SK-N-SH treated with all-trans-retinoic acid at 6 μM for 48 hours (cell line): ENCODE data around the gene DPP6.

Experiments used
- ATAC-seq: fragments of 200-7000 bp; cut with Tn5 transposase; 3 replicates; pipeline ENCODE4 v1.9.1; 2020; ENCODE audit warnings: mild to moderate bottlenecking, moderate library complexity
- ARNTL ChIP-seq: fragments of 450-650 bp; formaldehyde crosslinking; IDR thresholded peaks from 2 replicates; pipeline ENCODE4 v1.5.0; 2020; ENCODE audit warnings: low read depth, mild to moderate bottlenecking, moderate library complexity, borderline replicate concordance
- BACH2 ChIP-seq: fragments of 250-450 bp; sonication (Bioruptor Pico); IDR thresholded peaks from 2 replicates; pipeline ENCODE4 v1.9.0; 2021; ENCODE audit warnings: mild to moderate bottlenecking, borderline replicate concordance
- CREB5 ChIP-seq: fragments of 250-450 bp; sonication (Bioruptor Pico); IDR thresholded peaks from 2 replicates; pipeline ENCODE4 v1.5.1; 2020; ENCODE audit warnings: low read depth, mild to moderate bottlenecking, moderate library complexity
- CSRNP3 ChIP-seq: fragments of 250-450 bp; sonication (Bioruptor Pico); IDR thresholded peaks from 2 replicates; pipeline ENCODE4 v1.5.1; 2021; ENCODE audit warnings: mild to moderate bottlenecking, moderate library complexity
- ESRRG ChIP-seq: fragments of 250-450 bp; sonication (Bioruptor Pico); IDR thresholded peaks from 2 replicates; pipeline ENCODE4 v1.6.1; 2021; ENCODE audit warnings: mild to moderate bottlenecking
- GLIS3 ChIP-seq: fragments of 250-450 bp; sonication (Bioruptor Pico); IDR thresholded peaks from 2 replicates; pipeline ENCODE4 v1.5.0; 2020; ENCODE audit warnings: mild to moderate bottlenecking, moderate library complexity
- ISL1 ChIP-seq: fragments of 250-450 bp; sonication (Bioruptor Pico); IDR thresholded peaks from 2 replicates; pipeline ENCODE4 v2.1.2; 2022; ENCODE audit warnings: mild to moderate bottlenecking, moderate library complexity
- OSR1 ChIP-seq: fragments of 250-450 bp; sonication (Bioruptor Pico); IDR thresholded peaks from 2 replicates; pipeline ENCODE4 v1.8.0; 2022; ENCODE audit warnings: moderate library complexity, mild to moderate bottlenecking, inconsistent platforms
- PATZ1 ChIP-seq: fragments of 250-450 bp; sonication (Bioruptor Pico); IDR thresholded peaks from 2 replicates; pipeline ENCODE4 v1.8.0; 2020; ENCODE audit warnings: mild to moderate bottlenecking, moderate library complexity, borderline replicate concordance
- POU6F1 ChIP-seq: fragments of 250-450 bp; sonication (Bioruptor Pico); IDR thresholded peaks from 2 replicates; pipeline ENCODE4 v1.8.0; 2021; ENCODE audit warnings: low read depth, mild to moderate bottlenecking, moderate library complexity, borderline replicate concordance
- PPARA ChIP-seq: fragments of 250-450 bp; sonication (Bioruptor Pico); IDR thresholded peaks from 2 replicates; pipeline ENCODE4 v1.5.0; 2020; ENCODE audit warnings: mild to moderate bottlenecking, borderline replicate concordance
- RARB ChIP-seq: fragments of 250-450 bp; sonication (Bioruptor Pico); IDR thresholded peaks from 2 replicates; pipeline ENCODE4 v1.8.0; 2021; ENCODE audit warnings: mild to moderate bottlenecking, moderate library complexity
- SNAI2 ChIP-seq: fragments of 250-450 bp; sonication (Bioruptor Pico); IDR thresholded peaks from 2 replicates; pipeline ENCODE4 v1.5.0; 2020; ENCODE audit warnings: mild to moderate bottlenecking, moderate library complexity
- TCF4 ChIP-seq: fragments of 250-450 bp; sonication (Bioruptor Pico); IDR thresholded peaks from 2 replicates; pipeline ENCODE4 v1.8.0; 2021; ENCODE audit warnings: mild to moderate bottlenecking, moderate library complexity, borderline replicate concordance
- TOX ChIP-seq: fragments of 250-450 bp; sonication (Bioruptor Pico); IDR thresholded peaks from 2 replicates; pipeline ENCODE4 v1.8.0; 2021; ENCODE audit warnings: mild to moderate bottlenecking, moderate library complexity, borderline replicate concordance
- TSHZ2 ChIP-seq: fragments of 250-450 bp; sonication (Bioruptor Pico); IDR thresholded peaks from 2 replicates; pipeline ENCODE4 v1.5.0; 2020; ENCODE audit warnings: mild to moderate bottlenecking, moderate library complexity
- ZC3H10 ChIP-seq: fragments of 250-450 bp; sonication (Bioruptor Pico); IDR thresholded peaks from 2 replicates; pipeline ENCODE4 v1.5.1; 2021; ENCODE audit warnings: mild to moderate bottlenecking, moderate library complexity
- ZFP3 ChIP-seq: fragments of 250-450 bp; sonication (Bioruptor Pico); IDR thresholded peaks from 2 replicates; pipeline ENCODE4 v1.5.0; 2020; ENCODE audit warnings: mild to moderate bottlenecking, moderate library complexity
- ZFP30 ChIP-seq: fragments of 450-650 bp; formaldehyde crosslinking; IDR thresholded peaks from 2 replicates; pipeline ENCODE4 v1.5.0; 2022; ENCODE audit warnings: mild to moderate bottlenecking, moderate library complexity
- ZNF565 ChIP-seq: fragments of 450-650 bp; formaldehyde crosslinking; conservative IDR thresholded peaks from 2 replicates; pipeline ENCODE4 v1.5.0; 2020; ENCODE audit warnings: low read depth, mild to moderate bottlenecking, moderate library complexity
- ZNF8 ChIP-seq: fragments of 450-650 bp; formaldehyde crosslinking; IDR thresholded peaks from 2 replicates; pipeline ENCODE4 v1.5.0; 2020; ENCODE audit warnings: mild to moderate bottlenecking, moderate library complexity

The DPP6 gene

GRCh38 chr7:154427533-154427932 lies 375.3 kb downstream of the DPP6 start (continued):
- TF ChIP-seq CREB5 (CRISPR knock-in tag) (no peak), BACH2 (CRISPR knock-in tag) (no peak), POU6F1 (no peak)

- TF ChIP-seq BACH2 (CRISPR knock-in tag) = no peak
- TF ChIP-seq ZC3H10 = no peak
- TF ChIP-seq ISL1 (CRISPR knock-in tag) = no peak
- TF ChIP-seq SNAI2 = no peak
- no peak for TF ChIP-seq ZFP30 (CRISPR knock-in tag)
- no peak for TF ChIP-seq TOX (CRISPR knock-in tag)
- no peak for ATAC-seq
Measured at GRCh38 chr7:154429666-154430404, 377.6 kb downstream of the DPP6 start.

GRCh38 chr7:154430640-154431039 lies 378.4 kb downstream of the DPP6 start:
- no peak for ATAC-seq
- TF ChIP-seq GLIS3 (CRISPR knock-in tag) (no peak), ZNF565 (CRISPR knock-in tag) (no peak), TSHZ2 (CRISPR knock-in tag) (no peak), RARB (CRISPR knock-in tag) (no peak), ZNF8 (CRISPR knock-in tag) (no peak)

GRCh38 chr7:154431045-154431444 lies 378.8 kb downstream of the DPP6 start:
- no peak for TF ChIP-seq GLIS3 (CRISPR knock-in tag)
- TF ChIP-seq PATZ1 (CRISPR knock-in tag) = no peak
- TF ChIP-seq SNAI2 = no peak
- TF ChIP-seq BACH2 (CRISPR knock-in tag) = no peak
- no peak for TF ChIP-seq ARNTL (CRISPR knock-in tag)
- TF ChIP-seq TOX (CRISPR knock-in tag) = no peak
- TF ChIP-seq CSRNP3 = no peak
- no peak for TF ChIP-seq OSR1 (CRISPR knock-in tag)
- TF ChIP-seq CREB5 (CRISPR knock-in tag) = no peak
- TF ChIP-seq ZFP3 (CRISPR knock-in tag) = no peak
- no peak for TF ChIP-seq PPARA (CRISPR knock-in tag)
- no peak for TF ChIP-seq RARB (CRISPR knock-in tag)
- TF ChIP-seq ESRRG = no peak
- TF ChIP-seq ZFP30 (CRISPR knock-in tag) = no peak
- TF ChIP-seq TCF4 (CRISPR knock-in tag) = no peak
- TF ChIP-seq ZNF565 (CRISPR knock-in tag) = no peak
- no peak for TF ChIP-seq TSHZ2 (CRISPR knock-in tag)
- TF ChIP-seq ZC3H10 = no peak
- no peak for TF ChIP-seq ZNF8 (CRISPR knock-in tag)
- TF ChIP-seq, all 23 proteins: peak for 0
- no peak for ATAC-seq
